HL-60 (cell line): ENCODE measurements around the gene ARHGAP40.

Experiments used
- DNase-seq, 2 experiments: peaks; one replicate each; pipeline ENCODE4 v3.0.0-alpha.2; 2010 to 2020; ENCODE audit warnings: low read depth in 1 of 2, low spot score in 1 of 2
- H3K27ac ChIP-seq: fragments of 250-450 bp; sonication (Bioruptor Pico); replicated peaks from 2 replicates; pipeline ENCODE4 v1.5.1; 2020; ENCODE audit warnings: mild to moderate bottlenecking, moderate library complexity
- H3K27me3 ChIP-seq: fragments of 250-450 bp; sonication (Bioruptor Pico); 2 replicates; pipeline ENCODE4 v1.5.1; 2021; ENCODE audit warnings: mild to moderate bottlenecking, moderate library complexity; ENCODE audit not compliant: insufficient read depth, poor library complexity, severe bottlenecking
- H3K4me3 ChIP-seq: replicated peaks from 2 replicates; pipeline ENCODE4 v1.5.1; 2011; ENCODE audit warnings: mild to moderate bottlenecking, control low read depth, low read length; ENCODE audit not compliant: insufficient read depth
- GABPA ChIP-seq: IDR thresholded peaks from 2 replicates; pipeline ENCODE4 v1.6.1; 2012; ENCODE audit warnings: low read depth
- POLR2AphosphoS5 ChIP-seq: IDR thresholded peaks from 2 replicates; pipeline ENCODE4 v1.6.1; 2012; ENCODE audit warnings: low read depth
- SPI1 ChIP-seq: IDR thresholded peaks from 2 replicates; pipeline ENCODE4 v1.6.1; 2012; ENCODE audit warnings: low read depth, mild to moderate bottlenecking, borderline replicate concordance
- TF ChIP-seq, protein P1 (sequence below): IDR thresholded peaks from 2 replicates; pipeline ENCODE4 v1.6.1; 2012; ENCODE audit warnings: low read depth; ENCODE audit not compliant: insufficient replicate concordance
- TF ChIP-seq, protein P2 (sequence below): IDR thresholded peaks from one replicate; pipeline ENCODE4 v1.5.1; 2011; ENCODE audit warnings: low read length, control low read depth, inconsistent platforms; ENCODE audit not compliant: insufficient read depth

ARHGAP40 gene

DNA sequence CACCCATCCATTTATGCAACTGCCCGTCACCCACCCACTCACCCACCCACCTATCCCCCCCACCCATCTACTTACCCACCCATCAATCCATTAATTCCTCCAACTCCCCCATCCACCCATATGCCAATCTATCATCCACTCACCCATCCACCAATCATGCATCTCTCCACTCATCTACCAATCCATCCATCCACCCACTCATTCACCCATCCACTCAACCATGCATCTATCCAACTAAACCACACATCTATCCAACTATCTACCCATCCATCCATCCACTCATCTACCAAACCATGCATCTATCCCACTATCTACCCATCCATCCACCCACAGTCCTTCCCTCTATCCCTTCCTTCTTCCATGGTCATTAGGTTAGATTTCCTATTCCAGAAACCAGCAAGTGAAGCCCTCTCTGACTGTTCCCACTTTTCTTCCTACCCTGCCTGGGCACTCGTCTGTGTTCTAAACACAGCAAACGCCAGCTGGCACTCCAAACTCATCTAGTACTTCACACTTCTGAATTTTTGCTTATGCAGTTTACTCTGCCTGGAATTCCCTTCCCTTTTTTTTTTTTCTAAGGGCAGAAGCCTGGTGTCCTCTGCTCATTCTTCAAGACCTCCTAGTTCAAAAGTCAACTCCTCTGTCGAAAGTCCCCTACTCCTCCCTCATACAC is 43.1 kb downstream of the ARHGAP40 start:
- DNase-seq, result no peak
- Histone ChIP-seq H3K27ac (no peak overlapping the region), H3K4me3 (no peak overlapping the region), H3K27me3 (peaks cover 13% of the 10 kb centered on the region)
- TF ChIP-seq, protein P1, sequence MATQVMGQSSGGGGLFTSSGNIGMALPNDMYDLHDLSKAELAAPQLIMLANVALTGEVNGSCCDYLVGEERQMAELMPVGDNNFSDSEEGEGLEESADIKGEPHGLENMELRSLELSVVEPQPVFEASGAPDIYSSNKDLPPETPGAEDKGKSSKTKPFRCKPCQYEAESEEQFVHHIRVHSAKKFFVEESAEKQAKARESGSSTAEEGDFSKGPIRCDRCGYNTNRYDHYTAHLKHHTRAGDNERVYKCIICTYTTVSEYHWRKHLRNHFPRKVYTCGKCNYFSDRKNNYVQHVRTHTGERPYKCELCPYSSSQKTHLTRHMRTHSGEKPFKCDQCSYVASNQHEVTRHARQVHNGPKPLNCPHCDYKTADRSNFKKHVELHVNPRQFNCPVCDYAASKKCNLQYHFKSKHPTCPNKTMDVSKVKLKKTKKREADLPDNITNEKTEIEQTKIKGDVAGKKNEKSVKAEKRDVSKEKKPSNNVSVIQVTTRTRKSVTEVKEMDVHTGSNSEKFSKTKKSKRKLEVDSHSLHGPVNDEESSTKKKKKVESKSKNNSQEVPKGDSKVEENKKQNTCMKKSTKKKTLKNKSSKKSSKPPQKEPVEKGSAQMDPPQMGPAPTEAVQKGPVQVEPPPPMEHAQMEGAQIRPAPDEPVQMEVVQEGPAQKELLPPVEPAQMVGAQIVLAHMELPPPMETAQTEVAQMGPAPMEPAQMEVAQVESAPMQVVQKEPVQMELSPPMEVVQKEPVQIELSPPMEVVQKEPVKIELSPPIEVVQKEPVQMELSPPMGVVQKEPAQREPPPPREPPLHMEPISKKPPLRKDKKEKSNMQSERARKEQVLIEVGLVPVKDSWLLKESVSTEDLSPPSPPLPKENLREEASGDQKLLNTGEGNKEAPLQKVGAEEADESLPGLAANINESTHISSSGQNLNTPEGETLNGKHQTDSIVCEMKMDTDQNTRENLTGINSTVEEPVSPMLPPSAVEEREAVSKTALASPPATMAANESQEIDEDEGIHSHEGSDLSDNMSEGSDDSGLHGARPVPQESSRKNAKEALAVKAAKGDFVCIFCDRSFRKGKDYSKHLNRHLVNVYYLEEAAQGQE, result no peak
- TF ChIP-seq, protein P2, sequence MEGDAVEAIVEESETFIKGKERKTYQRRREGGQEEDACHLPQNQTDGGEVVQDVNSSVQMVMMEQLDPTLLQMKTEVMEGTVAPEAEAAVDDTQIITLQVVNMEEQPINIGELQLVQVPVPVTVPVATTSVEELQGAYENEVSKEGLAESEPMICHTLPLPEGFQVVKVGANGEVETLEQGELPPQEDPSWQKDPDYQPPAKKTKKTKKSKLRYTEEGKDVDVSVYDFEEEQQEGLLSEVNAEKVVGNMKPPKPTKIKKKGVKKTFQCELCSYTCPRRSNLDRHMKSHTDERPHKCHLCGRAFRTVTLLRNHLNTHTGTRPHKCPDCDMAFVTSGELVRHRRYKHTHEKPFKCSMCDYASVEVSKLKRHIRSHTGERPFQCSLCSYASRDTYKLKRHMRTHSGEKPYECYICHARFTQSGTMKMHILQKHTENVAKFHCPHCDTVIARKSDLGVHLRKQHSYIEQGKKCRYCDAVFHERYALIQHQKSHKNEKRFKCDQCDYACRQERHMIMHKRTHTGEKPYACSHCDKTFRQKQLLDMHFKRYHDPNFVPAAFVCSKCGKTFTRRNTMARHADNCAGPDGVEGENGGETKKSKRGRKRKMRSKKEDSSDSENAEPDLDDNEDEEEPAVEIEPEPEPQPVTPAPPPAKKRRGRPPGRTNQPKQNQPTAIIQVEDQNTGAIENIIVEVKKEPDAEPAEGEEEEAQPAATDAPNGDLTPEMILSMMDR, result no peak

DNA sequence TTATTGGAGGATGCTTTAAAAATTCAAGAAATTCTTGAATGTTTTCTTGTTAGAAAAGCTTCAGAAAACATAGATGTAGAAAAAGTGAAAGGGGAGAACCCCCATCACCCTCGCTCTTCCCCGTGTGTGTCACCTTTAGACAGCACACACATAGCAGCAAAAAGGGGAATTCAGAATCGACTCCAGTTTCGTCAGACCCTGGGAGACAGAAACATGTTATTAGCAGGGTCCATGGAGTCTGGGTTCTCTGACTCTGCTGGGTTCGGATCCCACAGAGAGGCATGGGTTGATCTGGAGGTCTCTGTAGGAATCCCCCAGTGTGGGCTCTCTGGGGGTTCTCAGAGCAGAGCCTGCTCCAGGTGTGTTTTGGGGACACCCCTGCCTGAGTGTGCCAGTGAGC is 43.7 kb downstream of the ARHGAP40 start:
- TF ChIP-seq, protein P2, result no peak
- no peak for TF ChIP-seq SPI1
- TF ChIP-seq, protein P1, result no peak
- TF ChIP-seq GABPA, result no peak
- no peak for TF ChIP-seq POLR2AphosphoS5
- H3K27me3 ChIP-seq, result peaks cover 15% of the 10 kb centered on the region
- H3K4me3 ChIP-seq, result no peak overlapping the region
- no peak overlapping the region for H3K27ac ChIP-seq
- DNase-seq, result no peak

- DNase-seq, result peak; percentile 59 to 78
- no peak overlapping the region for H3K27ac ChIP-seq
- H3K4me3 ChIP-seq, result peak overlapping the region; percentile 15; the same call in 1 of the 2 replicates
- TF ChIP-seq, protein P1, result no peak
- peak; percentile 40; the same call in 1 of the 2 replicates for TF ChIP-seq SPI1
- TF ChIP-seq, protein P2, result peak; percentile 67
- no peak for TF ChIP-seq GABPA
- no peak for TF ChIP-seq POLR2AphosphoS5
- H3K27me3 ChIP-seq, result peaks cover 15% of the 10 kb centered on the region
Observed at GRCh38 chr20:38645980-38646858, 44.6 kb downstream of the ARHGAP40 start.
